ENCODE measurements around the gene TMEM108.

- TF ChIP-seq CTCF (IDR thresholded peaks at IDR 0.05) (no peak), POLR2A (IDR thresholded peaks at IDR 0.05) (no peak)
These were observed 31.5 kb downstream of the TMEM108 start for GRCh38 chr3:133069556-133070286.

Data from thyroid gland (tissue), 4 donors.